GM19238 (cell line): Measurements from ENCODE around the gene TNS3.
"Not testable (repeated sequence)": the region's sequence is repeated elsewhere in the genome, so short reads cannot be mapped to it uniquely, and the experiment has no call there.

Source experiments
- DNase-seq: peaks from one replicate; pipeline ENCODE4 v3.0.0; 2011; ENCODE audit warnings: low spot score; ENCODE audit not compliant: insufficient read length

TNS3 gene

DNA sequence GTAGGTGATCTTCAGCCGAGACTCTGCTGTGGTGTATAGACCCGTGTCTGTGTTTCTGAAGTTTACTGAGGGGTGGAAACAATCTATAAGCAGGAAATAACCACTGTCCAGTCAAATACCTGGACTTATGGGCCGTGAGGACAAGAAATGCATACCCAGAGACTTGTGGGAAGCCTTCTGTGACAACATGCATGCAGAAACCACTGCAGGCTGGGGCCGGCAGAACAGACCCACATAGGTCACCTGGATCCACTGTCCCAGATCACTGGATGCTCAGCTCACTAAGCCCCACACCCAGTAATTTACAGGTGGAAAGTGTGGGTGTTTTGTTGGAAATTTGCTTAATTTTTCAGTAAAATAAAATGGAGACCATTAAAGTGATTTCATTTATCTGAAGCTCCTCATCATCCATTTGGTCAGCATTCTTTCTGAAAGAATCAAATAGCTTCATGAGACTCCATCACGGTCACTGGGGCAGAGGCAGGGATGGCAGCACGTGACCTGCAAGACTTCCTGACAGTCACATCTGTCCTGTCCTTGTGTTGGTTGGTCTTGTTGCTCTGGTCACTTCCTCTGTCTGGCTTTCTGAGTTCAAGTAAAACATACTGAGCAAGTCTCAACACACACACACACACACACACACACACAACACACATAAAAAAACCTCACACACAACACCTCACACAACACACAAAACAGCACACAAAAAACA is 108.3 kb downstream of the TNS3 start:
- DNase-seq, result no peak

DNA sequence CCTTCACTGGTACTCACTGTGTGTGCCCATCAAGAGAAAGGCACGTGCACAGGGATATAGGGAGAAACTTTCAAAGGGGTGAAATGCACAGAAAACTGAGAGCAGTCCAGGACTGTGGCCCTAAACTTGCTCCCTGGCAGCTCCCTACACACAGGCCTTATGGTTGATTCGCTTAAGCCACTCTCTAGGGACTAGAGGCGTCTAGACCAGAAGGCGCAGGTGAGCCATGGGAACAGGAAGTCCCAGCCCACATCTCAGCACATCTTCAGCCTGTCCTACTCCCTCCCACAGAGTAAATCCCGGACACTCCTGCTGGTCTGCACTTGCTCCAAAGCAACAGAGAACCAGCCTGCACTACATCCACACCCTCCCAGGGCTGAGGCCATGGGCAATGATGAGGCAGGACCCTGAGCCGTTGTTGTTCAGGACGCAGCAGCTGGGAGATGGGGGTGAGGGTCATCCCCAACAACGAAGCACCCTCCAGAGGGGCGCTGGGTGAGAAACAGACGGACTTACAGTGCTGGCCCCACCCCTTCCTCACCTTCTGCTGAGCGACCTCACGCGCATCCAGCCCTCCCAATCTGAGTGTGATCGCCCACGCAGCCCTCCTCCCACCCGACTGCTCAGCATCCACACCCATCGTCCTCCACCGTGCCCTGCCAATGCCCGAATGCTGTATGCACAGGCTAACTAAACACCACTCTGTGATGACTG is 109.3 kb downstream of the TNS3 start:
- DNase-seq, result no peak

DNA sequence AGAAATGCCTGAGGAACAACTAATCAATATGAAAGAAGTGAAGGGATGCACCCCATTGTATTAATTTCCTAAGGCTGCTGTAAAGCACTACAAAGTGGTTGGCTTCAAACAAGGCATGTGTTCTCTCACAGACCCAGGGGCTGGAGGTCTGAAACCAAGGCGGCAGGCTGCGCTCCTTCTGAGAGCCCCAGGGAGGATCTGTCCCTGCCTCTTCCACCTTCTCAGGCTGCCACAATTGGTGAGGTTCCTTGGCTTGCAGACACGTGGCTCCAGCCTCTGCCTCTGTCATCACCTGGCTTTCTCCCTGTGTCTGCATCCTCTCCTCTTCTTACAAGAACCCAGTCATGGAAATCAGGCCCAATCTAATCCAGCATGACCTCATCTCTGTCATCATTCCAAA is 110.1 kb downstream of the TNS3 start:
- no peak for DNase-seq

DNA sequence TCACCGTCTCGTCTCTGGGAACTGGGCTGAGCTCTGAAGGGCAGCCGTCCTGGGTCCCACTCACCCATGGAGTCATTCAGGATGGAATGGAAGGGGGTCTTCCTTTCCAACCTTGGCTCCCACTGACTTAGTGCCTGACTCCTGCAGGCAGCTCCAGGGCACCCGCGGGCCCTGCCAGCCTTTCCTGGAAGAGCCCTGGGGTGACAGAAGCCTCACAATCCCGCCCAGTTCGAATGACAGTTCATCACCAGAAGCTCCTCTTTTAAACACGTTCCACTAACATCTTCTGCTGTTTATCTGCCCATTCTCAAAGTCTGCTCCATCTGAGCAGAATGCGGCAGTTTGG is 110.6 kb downstream of the TNS3 start:
- DNase-seq, result no peak

DNA sequence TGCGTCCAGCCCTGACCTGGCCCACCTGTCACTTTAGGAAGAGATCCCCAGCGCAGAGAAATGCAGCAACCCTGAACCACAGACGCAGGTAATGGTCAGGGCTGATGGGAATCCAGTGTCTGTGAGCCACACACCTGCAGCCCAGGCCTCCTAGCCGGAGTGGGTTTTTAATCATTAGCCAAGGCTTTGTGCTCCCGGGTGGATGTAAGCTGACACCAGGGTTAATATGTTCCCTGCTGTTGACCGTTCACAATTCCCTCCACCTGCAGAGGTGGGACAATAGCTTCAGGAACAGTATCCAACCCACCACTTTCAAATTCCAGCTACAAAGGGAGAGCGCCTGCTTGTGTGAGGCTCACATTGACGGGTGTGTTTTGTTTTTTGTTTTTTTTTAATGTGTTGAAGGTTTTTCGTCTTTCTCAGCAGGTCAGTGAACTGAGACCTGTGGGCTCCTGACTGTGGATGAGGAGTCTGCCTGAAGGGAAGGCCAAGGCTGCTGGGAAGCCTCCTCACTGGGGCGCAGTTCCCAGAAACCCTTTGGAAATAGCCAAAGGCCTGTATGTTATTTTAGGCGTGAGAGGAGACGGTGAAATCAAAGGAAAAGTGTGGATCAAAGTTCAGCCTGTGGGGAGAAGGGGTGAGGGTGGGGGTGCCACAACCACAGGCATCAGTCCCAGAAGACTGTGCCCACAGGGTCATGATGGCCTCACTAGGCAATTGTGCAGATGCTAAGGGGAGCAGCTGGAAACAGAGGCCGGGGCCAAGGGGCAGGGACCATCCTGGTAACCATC is 111.1 kb downstream of the TNS3 start:
- no peak for DNase-seq

DNA sequence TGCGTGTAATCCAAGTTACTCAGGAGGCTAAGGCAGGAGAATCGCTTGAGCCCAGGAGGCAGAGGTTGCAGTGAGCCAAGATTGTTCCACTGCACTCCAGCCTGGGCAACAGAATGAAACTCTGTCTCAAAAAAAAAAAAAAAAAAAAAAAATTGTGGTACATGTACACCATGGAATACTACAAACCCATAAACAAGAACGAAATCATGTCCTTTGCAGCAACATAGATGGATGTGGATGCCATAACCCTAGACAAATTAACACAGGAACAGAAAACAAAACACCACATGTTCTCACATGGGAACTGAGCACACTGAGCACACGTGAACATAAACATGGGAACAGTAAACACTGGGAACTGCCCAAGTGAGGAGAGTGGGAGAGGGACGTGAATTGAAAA is 112.1 kb downstream of the TNS3 start:
- not testable (repeated sequence) for DNase-seq

DNA sequence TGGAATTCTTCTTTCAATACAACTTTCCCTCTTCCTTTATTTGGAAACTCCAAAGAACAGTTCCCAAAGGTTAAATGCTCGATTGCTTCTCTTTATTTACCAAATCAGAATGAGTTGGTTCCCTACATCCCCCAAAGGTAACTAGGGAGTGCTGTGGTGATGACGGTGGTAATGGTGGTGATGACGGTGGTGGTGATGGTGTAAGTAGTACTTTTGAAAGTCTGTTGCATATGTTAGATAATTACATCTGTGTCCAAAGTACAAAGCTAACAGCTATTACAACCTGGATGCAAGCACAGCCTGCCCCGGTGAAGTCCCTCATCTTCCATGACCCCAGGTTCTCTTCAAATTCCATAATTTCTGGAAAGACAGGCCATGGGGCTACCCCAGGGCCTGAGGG is 115.1 kb downstream of the TNS3 start:
- DNase-seq, result no peak

DNA sequence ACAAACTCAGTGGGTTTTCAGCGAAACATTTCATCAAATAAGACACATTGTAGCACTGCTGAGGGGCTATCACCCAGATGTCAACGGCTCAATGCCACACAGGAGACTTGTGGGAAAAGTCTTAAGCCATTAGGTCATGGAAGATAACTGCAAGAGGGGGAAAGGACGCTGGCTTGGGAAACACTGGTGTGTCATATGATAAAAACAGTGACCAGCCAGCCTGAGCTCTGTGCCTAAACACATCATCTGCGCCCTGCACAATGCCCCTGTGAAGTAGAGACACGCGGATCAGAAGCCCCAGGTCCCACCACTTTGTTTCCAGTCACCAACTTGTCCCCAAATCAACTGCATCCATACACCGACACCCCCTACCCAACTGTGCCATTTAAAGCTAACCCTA is 116.7 kb downstream of the TNS3 start:
- no peak for DNase-seq

DNA sequence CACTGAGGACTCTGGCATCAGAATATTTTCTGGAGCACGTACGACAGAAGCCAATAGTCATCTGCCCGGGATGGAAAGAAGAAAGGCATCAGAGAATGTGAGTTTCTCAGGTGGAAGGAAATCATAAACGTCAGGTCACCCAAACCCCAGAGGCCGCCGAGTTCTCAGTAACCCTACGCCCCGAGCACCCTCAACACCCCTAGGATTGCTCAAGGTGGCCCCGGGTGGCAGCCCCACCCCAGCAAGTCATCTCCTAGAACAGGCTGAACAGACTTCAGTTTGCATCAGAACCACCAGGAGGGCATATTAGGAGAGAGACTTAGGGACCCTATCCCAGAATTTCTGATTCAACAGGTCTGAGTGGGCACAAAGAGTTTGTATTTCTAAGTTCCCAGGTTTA is 117.6 kb downstream of the TNS3 start:
- no peak for DNase-seq

DNA sequence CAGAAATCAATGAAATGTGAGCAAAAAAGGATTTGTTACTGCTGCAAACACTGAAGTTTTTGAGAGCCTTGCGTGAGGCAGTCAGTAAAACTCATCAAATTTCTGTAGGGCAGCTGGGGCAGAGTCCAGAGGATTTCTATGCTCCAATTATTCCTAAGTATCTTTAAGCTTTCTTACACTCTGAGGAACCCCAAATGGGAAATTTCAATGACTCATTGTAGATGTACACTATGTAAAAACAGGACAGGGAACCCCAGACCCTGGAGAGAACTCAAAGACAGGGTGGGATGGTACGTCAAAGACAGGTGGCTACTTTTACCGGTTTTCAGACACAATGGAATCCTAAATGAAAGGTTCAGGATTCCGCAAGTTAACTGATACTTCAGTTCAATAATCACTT is 120.2 kb downstream of the TNS3 start:
- no peak for DNase-seq

DNA sequence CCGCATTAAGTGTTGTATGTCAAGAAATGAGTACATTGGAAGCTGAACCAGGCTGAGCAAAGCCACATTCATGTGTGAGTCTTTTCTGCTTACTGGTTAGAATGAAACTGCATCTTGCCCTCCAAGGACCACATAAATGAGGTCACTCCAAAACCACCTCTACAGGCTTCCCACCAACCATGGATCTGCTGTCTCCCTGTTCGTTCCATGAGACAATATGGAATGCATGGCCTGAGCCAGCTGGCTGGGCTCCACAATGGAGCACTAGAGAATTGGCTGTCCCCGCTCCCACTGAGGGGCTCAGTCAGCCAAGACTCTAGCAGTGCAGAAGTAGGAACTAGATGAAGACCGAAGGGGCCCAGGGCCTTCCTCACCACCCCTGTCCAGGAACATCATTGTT is 120.8 kb downstream of the TNS3 start:
- no peak for DNase-seq

DNA sequence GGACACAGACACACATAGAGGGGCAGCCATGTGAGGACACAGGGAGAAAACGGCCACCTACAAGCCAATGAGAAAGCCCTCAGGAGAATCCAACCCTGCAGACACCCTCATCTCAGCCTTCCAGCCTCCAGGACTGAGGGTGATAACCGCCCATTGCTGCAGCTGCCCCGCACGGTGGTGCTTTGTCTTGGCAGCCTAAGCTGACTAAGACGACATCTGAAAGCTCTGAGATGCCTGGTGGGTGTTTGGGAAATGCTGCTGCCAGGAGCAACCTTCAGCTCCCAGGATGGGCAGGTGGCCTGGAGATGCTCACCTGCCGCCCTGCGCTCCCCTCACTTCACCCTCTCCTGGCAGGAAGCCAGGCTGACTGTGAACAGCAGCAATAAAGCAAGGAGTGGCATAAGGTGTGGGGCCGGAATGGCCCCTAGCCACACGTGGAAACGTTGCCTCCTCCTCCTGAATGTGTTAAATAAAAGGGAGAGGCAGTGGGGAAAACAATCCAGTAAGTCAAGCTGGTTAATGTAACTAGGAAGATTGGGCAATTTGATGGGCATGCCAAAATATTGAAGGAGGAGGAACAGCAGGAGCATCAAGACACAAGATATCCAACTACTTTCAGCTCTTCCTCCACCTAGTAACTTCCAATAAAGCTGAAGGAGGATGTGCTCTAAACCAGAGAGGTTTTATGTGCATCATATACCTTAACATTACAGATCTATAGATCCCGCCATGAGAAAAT is 121.5 kb downstream of the TNS3 start:
- no peak for DNase-seq

DNA sequence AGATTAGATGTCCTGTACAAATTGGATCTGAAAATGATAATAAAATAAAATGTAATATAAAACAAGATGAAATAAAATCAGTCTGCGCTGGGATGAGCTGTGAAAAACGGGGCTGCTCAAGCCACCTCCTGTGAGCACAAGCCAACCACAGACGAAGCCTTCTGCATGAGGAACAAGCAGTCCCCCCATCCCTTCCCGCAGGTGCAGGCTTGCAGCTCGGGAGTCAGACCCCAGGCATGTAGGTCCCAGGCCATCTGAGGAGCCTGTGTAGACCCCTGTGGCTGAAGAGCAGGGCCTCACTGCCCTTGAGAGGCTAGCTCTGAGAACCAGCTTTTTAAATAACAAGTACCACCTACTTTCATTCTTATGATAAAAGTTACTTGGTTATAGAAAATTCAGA is 123.4 kb downstream of the TNS3 start:
- no peak for DNase-seq

DNA sequence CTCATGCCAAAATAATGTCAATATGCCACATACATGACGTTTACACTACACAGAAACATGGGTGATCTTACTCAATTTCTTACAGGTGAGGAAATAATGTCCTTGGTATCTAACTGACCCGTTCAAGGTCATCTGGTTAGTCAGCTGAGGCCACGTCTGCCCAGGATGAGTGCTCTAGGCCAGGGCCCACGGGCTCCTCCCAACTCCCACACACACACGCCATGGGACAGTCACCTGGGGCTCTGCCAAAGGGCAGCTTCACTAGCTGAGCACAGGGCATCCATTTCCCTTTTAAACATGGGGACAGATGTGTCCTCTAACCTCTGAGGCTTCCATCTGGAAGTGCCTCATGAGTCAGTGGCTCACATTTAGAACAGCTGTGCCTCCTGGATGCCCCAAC is 123.9 kb downstream of the TNS3 start:
- no peak for DNase-seq

DNA sequence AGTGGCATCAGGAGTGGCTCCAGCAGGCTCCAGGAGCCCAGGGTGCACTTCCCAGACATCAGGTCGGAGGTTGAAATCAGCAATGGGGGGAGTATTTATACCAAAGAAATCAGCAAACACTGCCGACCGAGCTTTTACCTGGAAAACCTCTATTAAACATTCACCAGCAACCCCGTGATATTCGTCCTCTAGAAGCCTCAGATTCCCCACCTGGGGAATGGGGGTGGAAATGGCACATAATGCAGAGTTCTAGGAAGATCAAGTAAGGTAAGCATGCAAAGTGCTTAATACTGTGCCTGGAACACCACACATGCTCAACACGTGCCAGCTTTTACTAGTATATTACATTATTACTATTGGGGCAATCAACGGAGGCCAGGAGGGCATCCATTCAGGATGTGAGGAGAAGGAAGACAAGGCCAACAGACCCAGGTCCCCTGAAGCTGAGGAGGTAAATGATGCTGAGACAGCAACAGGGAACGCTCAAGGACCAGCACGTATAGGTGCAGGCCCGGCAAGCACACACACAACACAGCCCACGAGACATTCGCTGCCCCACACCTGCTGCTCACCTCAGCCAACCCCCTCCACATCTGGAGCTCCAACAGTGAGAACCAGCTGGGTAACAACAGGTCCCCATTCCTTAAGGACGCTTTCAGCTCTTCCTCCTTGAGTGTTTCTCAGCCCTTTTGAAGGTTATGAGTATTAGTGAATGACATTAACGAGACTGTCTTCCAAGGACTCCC is 125.5 kb downstream of the TNS3 start:
- no peak for DNase-seq

DNA sequence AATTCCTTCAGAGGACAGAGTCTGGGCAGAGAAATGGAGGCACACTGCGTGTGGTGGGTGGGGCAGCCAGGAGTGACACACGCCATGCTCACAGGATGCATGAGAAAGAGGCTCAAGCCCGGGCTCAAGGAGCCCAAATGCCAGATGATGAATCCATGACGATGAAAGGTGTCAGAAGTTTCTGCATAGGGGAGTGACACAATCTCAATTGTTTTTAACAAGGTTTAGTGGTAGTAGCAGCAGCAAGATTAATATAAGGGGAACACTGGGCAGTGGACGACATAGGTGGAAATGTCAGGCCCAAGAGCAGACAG is 126.1 kb downstream of the TNS3 start:
- DNase-seq, result no peak

DNA sequence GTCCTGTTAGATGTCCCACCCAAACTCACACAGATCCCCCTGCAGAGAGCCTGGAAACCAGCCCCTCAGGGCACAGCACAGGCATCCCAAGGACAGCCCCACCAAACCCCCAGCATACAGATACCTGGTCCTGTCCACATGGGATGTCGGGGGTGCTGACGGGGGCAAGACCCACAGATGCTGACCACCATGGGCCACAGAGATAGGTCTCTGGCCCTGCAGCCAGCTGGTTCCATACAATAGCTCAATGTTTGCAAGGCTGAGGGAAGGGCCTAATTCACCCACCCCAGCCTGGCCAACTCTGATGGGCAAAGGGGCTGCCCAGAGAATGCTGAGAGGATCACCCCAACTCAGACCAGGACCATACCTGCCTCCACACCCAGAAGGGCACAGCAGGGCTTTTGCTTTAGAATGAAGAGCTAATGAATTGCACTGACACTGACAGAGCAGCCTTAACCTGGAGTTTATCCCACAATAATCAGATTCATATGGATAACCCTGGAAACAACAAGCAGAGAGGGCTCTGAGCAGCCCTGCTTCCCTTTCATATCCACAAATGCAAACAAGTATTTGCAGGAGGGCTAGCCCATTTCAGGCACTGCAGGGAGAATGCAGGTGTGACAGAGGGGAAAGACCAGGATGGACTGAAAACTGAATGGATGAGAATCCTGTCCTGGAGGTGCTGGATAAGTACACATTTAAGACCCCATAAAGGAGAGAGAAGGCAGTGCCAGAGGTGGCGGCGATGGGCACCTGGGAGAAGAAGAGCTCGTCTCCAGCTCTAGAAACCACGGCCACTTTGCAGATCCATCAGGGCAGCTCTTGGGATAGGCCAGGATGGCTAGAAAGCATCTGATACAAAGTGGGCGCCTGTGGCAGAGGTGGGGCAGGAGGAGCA is 126.7 kb downstream of the TNS3 start:
- no peak for DNase-seq

DNA sequence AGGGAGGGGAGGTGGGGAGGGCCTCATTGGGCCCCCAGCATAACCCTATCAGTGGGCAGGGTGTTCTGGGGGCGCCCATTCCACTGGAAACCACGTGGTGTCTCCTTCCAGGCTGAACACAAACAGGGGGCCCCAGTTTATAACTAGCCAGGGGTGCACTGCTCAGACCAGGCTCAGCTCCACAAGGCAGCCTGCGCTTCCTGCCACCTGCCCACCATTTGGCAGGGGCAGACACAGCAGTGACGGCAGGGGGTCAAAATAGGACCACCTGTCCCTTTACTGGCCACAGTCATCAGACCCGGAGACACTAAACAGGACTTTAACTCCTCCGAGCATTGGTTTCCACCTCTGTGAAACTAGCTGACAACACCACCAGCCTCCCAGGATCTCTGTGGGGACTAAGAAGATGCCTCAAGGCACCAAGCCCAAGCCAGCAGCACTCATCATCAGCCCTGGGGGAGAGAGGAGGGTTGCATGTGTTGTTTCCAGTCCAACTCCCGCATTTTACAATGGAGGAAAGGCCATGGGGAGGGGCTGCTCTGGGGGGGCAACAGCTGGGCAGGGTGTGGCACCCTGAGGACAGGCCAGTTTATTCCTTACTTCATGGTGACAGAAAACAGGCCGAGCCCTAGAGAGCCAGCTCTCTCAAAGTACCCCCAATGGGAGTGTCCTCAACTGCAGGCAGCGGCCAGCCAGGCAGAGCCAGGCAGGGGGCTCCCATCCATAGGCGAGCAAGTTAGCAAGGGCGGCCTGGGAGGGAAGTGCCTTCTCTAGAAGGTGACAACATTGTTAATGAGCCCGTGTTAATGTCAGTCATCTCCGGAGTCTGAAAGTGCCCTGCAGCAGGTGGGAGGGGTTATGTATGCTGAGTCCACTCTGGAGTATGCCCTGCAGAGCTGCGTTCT is 127.6 kb downstream of the TNS3 start:
- no peak for DNase-seq
